Right ventricle myocardium inferior (tissue), 1 donor: Measurements from ENCODE around the gene SHQ1. TPM values are rescaled to one million over a fixed set of nuclear protein-coding genes. Genes with fewer than 3 reads are reported as not detected.

Experiments used
- ATAC-seq: fragments of 200-7000 bp; cut with Tn5 transposase; one replicate; pipeline ENCODE4 v1.9.1; 2020; ENCODE audit warnings: mild to moderate bottlenecking, moderate library complexity
- DNase-seq: peaks from one replicate; pipeline ENCODE4 v3.0.0; 2021; ENCODE audit errors: missing footprints
- intact Hi-C: fragments of 100-400 bp; cut with DNase I; formaldehyde crosslinking; loops from one replicate; pipeline ENCODE4 v1.11.0; 2022
- long read RNA-seq: library from polyadenylated mRNA; unstranded; transcript quantifications from one replicate; pipeline ENCODE4 v2.0.0, GENCODE V29; 2021
- total RNA-seq: library from RNA; stranded (reverse); fragmentation: NEBNext Ultra II Directional; extraction: Animal tissue kit (Norgen Biotek cat#: 25700); gene quantifications from one replicate; pipeline ENCODE4 v1.2.1, GENCODE V29; 2021
- donor health status: DM: no; HTN: yes; CAD: no; lungs with severe emphysema.

Gene SHQ1
- total RNA-seq, result 13.8 TPM
- long read RNA-seq, transcript SHQ1-201 (11 exons, 2,879 nt), result major isoform, 7 of 10 reads
- long read RNA-seq, partial matches to known transcripts, result 1 of 10 reads
- long read RNA-seq, other reads (novel, unspliced or antisense), result 2 of 10 reads

DNA sequence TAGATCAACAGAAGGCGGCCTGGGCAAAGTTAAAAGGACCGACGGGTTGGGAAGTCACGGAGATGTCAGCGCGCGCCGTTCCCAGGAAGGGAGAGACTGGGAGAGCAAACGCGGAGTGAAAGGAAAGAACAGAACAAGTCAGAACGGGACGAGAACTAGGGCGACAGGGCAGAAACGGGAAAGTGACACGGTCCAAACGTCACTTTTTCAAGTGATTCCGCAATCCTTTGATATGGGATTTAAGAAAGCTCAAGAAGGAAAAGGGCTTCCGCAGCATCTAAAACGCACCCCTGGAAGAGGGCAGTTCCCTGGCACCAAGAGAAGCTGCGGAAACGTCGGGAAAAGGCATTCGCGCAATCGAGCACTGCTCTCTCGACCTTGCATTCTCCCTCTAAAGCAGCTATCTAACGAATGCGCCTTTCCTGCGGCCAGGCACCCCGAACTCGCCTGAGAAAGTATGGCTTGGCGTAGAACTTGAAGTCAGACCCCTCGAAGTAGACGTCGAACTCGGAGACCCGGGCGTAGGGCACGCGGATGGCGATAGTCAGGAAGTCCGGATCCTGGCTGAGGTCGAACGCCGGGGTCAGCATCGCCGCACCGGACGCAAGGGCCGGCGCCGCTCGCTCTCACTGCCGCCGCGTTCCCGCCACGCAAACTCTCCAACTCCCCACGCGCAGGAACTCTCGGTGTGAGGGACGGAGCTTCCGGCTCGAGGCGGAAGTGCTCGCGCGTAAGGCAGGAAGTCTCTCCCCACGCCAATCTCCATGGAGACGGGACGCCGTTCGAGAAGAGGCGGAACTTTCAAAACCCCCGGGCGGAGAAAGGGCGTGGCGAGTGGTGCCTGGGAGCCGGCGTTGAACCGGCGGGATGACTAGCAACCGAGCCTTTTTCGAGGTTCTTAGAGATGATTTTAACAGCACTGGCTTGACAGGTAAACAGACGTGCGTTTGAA, at the start of gene SHQ1:
SHQ1 (minus strand) TSS at position 695 of the 952 bp plus-strand sequence; CDS start at position 590, 105 bp downstream.
- peak; percentile 97 for ATAC-seq
- peak; percentile 98 for DNase-seq
- intact Hi-C loops, result loop anchor here (5.0 kb wide), 2 partner anchors 149 to 239 kb away; partner anchors contain the start of gene PPP4R2

DNA sequence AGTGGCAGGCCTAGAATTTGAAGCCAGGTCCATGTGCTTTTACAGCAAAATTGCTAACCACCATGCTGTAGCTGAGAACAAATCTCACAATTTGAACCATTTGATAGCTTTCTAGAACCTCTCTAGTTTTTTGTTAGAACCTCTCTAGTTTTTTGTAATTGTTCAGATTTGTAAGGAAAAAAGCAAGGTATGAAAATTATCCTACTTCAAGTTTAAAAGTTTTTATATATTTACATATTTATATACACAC, 49.4 kb upstream of the SHQ1 start:
- DNase-seq (no peak), ATAC-seq (no peak)
- intact Hi-C loops, result no loop called here

DNA sequence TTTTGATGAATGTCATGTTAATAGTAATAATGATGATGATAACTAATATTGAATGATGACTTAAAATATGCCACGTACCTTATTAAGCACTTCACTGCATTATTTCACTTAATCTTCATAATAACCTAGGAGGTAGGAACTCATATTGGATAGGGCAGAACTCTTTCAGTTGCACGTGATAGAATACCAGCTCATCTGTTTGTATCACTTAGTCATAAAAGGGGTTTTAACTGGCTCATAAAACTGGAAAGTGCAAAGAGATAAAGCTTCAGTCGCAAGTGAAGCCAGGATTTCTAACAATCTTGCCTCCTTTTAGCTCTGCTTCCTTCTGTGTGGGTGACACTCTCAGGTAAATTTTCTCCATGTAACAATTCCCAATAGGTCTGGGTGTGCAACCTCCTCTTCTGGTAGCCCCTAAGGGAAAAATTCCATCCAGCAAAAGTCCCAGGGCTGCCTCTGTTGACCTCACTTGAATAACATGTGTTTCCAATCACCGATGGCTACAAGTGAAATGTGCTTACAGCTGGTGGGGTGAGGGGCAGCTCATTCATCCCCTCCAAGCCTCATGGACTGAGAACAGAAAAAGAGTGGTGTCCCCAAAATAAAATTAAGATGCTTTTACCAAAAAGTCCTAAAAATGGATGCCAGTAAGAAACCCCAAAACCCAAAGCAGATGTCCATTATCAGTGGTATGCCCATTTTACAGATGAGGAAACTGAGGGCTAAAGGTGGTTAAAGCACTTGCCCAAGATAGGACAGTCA, 48.9 kb upstream of the SHQ1 start:
- DNase-seq (no peak), ATAC-seq (no peak)
- intact Hi-C loops, result no loop called here

DNA sequence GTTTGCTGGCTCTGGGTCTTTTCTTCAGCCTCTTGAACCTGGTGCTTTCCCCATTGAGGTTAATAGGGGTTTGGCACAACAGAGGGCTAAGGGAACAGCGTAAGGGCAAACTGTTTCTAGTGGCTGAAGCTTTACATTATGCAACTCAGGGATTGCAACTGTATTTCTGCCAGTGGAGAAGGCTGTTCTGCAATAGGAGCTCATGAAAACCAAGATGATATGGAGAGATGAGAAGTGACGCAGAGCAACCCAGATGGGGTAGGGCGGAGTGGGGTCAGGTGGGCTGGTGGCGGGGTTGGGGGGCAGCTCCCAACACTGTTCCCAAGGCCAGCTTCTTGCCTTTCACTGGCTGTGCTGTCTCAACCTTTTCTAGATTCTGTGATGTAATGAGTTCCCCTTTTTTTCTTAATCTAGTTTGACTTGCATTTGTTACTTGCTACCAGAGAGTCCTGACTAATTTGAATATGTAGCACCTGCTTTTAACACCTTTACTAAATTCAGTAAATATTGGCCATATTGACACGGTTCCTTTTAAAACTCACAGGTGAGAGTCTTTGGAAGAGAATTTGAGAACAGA, 46.8 kb upstream of the SHQ1 start:
- no peak for ATAC-seq
- DNase-seq, result no peak
- intact Hi-C loops, result no loop called here

DNA sequence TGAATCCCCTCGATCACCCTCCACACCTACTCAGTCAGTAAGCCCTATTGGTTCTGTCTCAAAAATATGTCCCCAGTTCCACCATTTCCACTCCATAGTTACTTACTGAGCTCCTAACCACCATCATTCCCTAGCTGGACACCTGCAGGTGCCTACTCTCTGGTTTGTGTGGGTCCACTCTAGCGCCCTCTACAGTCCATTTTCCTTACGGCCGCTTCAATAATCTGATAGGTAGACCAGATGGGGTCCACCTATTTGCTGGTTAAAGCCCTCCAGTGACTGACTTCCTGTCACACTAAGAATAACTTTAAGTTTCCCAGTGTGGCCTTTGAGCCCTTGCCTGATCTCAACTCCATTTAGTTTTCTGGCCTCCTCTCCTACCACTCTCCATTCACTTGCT, 44.6 kb upstream of the SHQ1 start:
- intact Hi-C loops, result no loop called here
- DNase-seq, result no peak
- ATAC-seq, result no peak

DNA sequence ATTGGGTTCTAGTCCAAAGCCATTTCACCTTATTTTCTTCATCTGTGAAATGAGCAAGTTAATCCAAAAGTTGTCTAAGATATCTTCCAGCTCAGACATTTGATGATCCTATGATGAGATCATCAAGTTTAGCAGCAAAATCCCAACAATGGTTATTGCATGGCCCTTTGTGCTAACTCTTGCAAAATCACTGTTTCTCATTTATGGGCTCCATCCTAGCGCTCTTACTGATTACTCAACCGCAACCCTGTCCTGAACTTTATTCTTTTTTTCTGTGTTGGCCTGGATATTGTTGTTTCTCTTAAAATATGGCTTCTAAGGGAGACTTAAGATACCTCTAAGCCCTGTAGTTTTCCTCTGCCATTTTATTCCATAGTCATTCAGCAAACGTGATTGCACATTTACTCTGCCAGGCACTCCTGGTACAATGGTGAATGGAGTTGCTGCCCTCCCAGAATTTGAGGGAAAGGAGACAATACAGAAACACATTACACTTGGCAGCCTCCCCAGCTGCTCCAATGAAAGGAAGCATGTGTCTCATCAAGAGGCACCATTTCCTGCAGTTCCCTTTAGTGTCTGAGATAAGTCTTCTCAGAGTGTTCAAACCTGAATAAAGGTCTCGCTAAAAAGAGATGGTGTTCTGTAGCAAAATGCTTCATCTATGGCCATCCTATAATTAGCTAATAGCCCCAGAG, 44.0 kb upstream of the SHQ1 start:
- intact Hi-C loops, result no loop called here
- ATAC-seq (peak; percentile 73), DNase-seq (no peak)

DNA sequence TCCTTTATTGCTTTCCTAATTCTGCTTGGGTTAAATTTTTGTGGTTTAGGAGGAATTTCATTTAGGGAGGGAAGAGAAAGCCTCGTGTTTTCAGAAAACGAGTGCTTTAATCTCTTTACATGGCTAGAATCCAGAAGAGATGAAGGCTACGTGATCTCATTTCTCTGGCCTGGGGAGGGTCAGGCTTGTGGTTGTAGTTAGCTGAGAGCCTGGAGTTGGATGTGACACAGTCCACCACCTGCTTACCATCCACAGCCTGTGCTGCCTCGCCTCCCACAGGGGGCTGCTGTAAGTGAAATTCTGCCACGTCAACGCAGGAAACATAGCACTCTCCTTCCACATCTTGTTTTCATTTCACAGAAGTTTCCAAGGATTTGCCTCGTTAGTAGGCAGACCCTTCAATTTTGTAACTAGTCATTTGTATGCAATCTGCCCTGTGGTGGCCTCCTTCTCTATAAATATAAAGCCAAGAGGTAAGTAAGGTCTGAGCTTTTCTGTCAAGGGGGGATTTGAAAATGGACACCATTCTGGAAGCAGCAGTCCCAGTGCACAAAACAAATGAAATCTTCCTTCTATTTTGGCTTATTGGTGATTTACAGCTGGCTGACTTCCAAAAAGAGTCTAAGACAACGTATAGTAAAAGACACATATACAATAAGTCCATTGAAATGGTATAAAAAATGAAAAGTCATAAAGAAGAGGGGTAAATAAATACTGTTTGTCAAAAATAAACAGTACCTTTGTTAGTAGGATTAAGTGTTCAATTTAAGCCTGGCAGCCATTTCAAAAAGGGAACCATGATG, 43.0 kb upstream of the SHQ1 start:
- DNase-seq (peak; percentile 74), ATAC-seq (peak; percentile 80)
- intact Hi-C loops, result no loop called here

DNA sequence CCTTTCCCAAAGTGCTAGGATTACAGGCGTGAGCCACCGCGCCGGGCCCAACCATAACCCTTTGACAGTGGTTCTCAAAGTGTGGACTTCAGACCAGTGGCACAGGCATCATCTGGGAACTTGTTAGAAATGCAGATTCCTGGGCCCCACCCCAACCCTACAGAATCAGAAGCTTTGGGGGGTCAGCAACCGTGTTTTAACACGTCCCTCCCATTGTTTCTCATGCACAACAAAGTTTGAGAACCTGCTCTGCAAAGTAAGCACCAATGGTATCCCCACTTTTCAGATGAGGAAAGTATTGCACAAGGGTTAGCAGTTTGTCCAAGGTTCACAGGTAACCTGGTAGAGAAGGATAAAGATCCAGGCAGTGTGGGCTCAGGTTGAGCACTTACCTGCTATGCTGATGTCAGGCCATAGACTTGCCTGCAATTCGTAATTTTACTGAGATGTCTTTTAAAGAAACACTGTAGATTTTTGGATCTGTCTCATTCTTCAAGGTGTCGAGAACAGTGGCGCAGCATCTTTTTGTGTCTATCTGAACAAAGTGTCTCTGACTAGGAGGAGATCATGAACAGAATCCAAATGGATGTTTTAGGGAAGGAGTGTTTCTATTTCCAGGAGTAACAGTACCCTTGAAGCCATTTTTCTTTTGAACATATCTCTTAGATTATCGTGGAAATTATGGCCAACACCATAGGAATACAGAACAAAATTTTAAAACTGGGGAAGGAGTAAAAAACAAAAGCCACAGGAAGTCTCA, 42.1 kb upstream of the SHQ1 start:
- intact Hi-C loops, result no loop called here
- ATAC-seq (no peak), DNase-seq (no peak)

DNA sequence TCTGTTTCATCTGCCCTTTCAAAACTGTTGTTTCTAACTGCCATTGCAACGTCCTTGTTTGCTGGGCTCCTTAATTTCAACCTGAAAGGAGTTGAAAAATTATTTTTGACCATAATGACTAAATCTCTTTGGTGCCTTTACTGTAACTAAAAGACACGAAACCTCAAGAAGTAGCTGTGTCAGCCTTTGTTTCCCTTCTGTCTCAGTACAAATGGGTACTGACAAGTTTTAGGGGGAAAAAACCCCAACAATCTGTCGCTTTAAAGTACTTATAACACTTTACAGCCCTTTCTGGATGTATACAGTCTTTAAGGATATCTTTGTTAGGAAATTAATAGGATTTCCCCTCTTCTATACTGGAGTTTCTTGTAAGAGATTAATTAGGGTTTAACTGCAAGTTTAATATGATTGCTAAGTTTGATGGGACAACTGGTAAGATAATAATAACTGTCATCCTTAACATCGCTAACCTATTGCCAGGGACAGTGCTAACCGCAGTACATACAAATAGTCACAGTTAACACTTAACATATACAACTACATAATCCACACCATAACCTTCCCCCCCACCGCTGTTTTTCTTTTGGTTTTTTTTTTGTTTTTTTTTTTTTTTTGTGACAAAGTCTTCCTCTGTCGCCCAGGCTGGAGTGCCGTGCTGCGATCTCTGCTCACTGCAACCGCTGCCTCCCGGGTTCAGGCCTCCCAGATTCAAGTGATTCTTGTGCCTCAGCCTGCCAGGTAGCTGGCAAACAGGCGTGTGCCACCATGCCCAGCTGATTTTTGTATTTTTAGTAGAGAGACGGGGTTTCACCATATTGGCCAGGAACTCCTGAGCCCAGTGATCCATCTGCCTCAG, 41.3 kb upstream of the SHQ1 start:
- ATAC-seq (no peak), DNase-seq (no peak)
- intact Hi-C loops, result loop anchor here (5.0 kb wide), 1 partner anchor 48 kb away; no protein-coding TSS in a partner anchor

DNA sequence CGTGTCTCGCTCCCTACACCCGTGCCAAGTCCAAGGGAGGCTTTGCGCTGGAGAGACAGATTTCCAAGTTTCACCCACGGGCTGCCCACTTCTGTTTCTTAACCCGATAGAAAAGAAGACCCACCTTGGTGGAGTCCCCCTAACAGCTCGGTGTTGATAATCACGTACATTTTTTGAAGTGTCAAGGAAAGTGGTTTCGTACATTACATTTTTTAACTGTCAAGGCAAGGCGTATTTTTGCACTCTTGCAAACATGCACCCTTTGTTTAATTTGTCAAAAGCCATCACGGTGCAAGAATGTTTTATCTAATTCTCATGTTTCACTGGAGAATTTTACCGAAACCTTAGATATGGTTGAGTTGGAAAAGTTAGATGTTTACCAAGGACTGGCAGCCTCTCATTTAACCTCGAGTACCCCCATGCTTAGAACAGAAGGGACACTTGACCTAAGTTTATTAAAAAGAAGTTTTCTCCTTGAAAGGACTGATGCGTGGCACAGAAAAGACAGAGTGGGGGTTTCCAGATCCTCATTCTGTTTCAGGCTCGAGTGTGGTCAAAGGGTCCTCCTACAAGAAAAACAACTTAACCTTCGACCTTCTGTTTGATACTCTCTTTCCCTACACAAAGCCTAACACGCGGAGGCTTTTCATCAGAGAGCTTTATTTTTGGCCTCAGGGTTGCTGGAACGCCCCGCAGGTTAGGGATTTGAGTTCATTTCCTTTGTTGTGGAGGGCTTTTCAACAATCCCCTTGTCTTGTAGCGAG, 40.5 kb upstream of the SHQ1 start:
- intact Hi-C loops, result loop anchor here (5.0 kb wide), 1 partner anchor 49 kb away; no protein-coding TSS in a partner anchor
- ATAC-seq (no peak), DNase-seq (no peak)

DNA sequence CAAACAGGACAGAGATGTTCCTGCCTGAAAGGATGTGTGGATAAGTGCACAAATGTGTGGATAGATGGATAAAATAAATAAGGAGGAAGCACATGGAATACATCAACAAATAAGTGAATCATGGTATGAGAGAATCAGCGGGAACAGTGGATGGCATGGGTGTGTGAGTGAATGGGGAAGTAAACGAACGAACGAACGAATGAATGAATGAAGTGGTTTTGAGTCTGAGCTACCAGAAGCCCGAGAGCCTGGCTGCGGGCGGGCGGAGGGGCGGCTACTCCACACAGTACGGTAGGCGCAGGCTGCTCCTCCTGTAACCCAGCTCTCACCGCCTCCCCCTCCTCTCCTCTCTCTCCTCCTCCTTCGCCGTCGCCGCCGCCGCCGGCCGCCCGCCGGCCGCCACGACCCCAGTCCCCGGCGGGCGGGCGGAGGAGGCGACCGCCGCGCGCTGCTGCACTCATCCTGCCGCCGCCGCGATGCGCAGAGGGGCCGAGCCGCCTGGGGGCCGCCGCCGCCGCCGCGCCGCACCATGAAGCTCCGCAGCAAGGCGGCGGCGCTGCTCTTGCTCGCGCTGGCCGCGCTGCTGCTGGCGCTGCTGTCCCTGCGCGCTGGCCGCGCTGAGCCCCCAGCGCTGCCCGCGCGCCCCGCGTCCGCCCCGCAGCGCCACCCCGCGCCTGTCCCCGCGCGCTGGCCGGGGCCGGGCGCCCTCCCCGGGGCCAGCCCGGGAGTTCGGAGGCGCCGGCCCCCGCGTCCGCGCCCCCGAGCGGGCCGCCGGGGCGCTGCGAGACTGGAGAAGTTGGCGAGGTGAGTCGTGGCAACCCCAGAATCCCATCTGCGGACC, 39.7 kb upstream of the SHQ1 start, which contains the start of gene GXYLT2:
GXYLT2 (plus strand) TSS at position 342 of the 841 bp plus-strand sequence; CDS start at position 530, 188 bp downstream.
- ATAC-seq (peak; percentile 73), DNase-seq (peak; percentile 84)
- intact Hi-C loops, result loop anchor here (5.0 kb wide), 1 partner anchor 49 kb away; no protein-coding TSS in a partner anchor

DNA sequence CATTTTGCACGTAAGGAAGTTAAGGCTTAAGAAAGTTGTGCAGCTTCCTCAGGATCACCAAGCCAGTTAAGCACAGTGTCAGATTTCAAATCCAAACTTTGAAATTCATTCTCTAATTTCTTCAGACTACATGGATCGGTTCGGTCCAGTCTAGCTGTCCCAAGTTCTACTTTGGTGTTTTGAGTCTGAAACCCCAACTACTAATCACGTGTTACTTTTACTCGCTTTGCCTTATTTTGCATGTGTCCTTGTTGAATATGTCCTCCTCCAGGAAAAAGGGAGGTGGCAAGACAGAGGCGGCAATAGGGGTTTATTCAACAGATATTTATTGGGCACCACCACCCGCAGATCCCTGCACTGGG, 39.1 kb upstream of the SHQ1 start:
- ATAC-seq (no peak), DNase-seq (no peak)
- intact Hi-C loops, result loop anchor here (5.0 kb wide), 1 partner anchor 50 kb away; no protein-coding TSS in a partner anchor

DNA sequence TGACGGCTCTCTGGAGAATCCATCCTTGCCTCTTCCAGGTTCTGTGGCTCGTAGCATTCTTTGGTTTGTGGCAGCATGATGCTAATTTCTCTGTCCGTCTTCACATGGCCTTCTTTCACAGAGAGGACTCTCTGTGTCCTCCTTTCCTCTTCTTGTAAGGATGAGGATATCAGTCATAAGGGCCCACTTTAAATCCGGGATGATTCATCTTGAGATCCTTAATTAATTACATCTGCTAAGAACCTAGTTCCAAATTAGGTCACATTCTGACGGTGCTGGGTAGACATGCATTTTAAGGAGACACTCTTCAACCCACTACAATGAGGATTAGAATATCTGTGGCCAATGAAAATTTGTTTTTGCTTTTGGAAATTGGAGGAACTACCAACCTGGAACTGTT, 23.9 kb upstream of the SHQ1 start:
- DNase-seq (no peak), ATAC-seq (no peak)
- intact Hi-C loops, result no loop called here

DNA sequence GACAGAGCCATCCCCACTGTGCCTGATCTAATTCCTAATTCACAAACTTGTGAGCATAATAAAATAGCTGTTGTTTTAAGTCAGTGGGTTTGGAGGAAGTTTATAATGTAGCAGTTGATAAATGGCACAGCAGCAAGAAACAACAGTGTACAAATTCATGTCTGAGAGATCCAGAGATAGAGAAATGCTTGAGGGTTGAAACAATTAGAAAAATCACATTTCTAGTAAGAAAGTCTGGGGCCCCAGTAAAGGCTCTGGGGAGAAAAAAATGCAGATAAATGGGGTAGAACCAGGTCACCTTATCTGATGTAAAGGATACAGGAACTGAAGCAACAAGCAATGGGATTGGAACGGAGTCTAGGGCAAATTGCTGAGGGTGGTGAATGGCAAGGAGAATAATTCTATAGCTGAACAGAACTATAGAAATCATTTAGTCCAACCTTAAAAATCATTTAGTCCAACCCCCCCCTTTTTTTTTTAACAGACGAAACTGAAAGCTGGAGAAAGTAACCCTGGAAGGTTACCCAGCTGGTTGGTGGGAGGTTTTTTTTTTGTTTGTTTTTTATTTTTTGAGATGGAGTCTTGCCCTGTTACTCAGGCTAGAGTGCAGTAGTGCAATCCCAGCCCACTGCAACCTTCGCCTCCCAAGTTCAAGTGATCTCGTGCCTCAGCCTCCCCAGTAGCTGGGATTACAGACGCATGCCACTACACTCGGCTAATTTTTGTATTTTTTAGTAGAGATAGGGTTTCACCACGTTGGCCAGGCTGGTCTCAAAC, 14.3 kb upstream of the SHQ1 start:
- ATAC-seq, result no peak
- no peak for DNase-seq
- intact Hi-C loops, result no loop called here
